GOT3 (cell line): ENCODE results near the gene HIF1A.
"Not testable (repeated sequence)": the region's sequence is repeated elsewhere in the genome, so short reads cannot be mapped to it uniquely, and the experiment has no call there.

Experiments
- DNase-seq: peaks from one replicate; lab custom pipeline; 2025; ENCODE audit warnings: mixed read lengths; lab: John Stamatoyannopoulos, UW

The HIF1A gene

DNA sequence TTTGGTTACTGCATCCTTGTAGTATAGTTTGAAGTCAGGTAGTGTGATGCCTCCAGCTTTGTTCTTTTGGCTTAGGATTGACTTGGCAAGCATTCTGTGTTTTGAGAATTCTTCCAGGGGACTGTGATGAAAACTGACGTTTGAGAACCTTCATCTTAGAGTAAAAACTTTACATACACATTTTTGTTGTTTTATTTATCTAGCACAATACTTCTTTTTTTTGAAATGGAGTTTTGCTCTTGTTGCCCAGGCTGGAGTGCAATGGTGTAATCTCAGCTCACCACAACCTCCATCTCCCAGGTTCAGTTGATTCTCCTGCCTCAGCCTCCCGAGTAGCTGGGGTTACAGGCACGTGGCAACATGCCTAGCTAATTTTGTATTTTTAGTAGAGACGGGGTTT lies 13.4 kb downstream of the HIF1A start:
- not testable (repeated sequence) for DNase-seq

DNA sequence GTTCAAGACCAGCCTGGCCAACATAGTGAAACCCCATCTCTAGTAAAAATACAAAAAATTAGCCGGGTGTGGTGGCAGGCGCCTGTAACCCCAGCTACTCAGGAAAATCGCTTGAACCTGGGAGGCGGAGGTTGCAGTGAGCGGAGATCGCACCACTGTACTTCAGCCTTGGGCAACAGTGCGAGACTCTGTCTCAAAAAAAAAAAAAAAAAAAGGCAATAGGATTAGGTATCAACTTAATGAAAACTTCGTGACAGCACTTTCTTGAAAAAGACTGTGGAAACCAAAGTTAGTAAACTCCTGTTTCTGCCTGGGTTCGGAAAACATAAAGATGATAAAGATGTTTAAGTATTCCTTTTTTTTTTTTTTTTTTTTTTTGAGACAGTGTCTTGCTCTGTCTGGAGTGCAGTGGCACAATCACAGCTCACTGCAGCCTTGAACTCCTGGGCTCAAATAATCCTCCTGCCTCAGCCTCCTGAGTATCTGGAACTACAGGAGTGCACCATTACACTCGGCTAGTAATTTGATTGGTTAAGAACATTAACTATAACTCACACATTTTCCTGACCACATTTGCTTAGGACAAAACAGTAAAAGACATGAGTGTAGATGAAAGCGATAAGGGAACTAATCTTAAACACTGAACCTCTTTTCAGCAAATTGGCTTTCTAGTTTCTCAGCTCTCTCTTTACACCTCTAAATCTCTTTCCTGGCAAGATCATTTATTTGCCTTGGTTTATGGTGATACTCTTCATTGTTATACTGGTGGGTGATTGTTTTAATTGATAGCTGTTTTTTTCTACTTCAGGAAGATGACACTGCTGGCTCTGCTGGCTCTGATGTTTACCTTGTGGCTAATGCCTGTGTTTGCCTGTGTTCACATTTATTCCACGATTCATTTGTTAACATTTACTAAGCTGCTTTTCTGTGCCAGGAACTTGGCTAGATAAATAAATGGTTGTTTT lies 15.8 kb downstream of the HIF1A start:
- DNase-seq = no peak

DNA sequence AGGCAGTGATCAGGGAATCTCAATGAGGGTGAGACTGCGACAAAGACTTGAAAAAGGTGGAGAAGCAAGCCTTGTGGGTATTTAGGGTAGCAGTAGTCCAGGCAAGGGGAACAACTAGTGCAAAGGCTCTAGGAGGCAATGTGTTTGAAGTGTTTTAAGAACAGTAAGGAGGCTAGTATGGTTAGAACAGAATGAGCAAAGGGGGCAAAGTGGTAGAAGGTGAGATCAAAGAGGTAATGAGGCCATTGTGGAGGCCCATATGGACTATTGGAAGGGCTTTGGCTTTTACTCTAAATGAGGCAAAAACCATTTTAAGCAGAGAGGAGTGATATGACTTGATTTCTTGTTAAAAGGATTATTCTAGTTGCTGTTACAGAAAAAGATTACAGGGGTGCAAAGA lies 16.8 kb downstream of the HIF1A start:
- no peak for DNase-seq

DNA sequence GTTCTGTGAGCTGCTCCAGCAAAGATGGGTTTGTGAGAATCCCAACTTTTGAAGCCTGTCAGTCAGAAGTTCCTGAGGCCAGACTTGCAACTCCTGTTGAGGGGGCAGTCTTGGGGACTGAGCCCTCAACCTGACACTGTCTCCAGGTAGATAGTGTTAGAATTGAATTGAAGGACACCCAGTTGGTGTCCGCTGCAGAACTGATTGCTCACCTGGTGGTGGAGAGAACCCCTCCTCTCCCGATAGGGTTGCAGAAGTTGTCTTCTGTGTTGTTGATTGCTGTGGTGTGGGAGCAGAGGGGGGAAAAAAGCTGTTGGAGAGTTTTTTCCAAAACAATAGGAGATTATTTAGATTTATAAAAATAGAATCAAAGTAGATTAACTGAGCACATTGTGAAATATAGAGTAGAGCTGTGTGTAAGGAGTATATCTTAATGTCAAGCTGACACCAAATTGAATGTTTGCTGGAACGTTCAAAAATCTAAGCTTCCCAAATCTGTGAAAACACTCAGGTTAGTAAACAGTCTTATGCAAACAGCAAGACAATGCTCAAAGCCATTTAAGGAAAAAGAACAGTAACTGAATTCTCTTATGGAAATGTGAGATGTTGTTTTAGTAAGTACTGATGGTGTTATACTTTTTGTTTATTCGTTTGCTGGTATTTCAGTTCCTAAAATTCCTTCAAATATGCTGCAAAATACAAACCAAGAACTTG lies 18.6 kb downstream of the HIF1A start:
- DNase-seq = no peak

DNA sequence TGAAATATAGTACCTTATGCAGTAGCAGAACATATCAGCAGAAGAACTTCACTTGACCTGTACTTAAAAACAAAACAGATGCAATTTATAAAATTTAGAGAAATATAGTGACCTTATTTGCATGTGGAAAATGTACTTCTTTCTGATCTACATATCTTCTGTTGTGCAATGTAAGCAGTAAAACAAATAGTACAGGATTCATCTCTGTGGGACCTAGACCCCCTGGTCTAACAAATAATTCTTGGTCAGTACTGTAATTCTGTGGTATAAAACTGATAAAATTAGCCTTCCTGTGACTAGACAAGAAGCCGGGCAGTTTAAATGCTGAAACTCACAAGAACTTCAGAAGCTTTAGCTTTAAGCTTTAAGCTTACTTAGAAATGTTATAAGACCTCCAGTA lies 21.6 kb downstream of the HIF1A start:
- DNase-seq = no peak

DNA sequence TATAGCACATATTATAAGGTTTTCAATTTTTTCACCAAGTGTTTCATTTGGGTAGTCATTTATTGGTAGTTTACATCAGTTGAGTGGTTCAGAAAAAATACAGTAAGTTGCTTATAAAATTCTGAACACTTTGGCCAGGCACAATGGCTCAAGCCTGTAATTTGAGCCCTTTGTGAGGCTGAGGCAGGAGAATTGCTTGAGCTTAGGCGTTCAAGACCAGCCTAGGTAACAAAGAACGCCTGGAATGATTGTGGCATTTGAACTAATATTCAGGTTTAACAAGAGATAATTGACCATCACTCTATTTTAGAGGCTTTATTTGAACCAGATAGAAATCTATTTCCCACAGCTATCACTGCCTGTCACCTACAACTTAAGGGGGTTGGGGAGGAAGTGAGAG lies 22.7 kb downstream of the HIF1A start:
- DNase-seq = no peak

DNA sequence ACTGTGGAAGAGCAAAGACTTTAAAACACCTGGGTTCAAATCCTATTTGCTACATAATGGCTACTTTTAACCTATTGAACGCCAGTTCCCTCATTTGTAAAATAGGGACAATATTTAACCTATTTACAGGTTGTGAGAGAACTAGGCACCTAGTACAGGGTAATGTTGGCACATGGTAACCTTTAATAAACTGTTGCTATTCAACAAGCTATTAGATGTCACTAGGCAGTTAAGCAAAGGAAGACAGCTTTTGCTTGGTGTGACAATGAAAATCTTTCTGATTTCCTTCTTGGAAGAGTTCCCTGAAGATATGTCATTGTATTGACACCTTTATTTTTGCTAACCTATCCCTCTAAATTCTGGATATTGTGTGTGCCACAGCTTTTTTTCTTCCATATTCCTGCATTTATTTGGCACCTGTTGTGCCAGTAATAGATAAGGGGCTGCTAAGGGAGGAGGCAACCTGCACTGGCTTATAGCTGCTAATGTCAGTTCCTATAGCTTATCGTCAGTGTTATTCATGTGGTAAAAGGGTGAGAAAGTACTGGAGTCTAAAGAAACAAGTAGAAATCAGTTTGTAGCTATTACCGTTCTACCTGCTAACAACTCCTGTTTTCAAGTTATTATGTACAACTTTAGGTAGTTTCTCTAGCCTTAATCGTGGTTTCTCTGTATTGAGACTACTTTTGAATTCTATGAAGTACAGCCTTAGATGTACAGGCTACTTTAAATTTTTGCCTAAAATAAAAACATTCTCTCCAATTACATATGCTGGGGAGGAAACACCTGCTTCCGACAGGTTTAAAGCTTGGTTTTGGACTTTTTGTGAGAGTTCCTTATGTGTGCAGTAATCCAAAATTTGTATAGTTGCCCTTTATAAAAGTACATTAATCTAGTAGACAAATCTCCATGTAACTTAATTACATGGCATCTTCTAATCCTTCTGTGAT lies 24.3 kb downstream of the HIF1A start:
- no peak for DNase-seq

DNA sequence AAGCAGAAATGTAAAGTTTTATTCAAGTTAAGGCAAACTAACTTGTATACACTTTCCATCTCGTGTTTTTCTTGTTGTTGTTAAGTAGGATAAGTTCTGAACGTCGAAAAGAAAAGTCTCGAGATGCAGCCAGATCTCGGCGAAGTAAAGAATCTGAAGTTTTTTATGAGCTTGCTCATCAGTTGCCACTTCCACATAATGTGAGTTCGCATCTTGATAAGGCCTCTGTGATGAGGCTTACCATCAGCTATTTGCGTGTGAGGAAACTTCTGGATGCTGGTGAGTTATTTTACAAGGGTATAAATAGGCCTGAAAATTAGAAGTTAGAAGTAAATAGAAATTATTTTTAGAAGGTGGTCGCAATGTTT lies 25.0 kb downstream of the HIF1A start:
- no peak for DNase-seq

DNA sequence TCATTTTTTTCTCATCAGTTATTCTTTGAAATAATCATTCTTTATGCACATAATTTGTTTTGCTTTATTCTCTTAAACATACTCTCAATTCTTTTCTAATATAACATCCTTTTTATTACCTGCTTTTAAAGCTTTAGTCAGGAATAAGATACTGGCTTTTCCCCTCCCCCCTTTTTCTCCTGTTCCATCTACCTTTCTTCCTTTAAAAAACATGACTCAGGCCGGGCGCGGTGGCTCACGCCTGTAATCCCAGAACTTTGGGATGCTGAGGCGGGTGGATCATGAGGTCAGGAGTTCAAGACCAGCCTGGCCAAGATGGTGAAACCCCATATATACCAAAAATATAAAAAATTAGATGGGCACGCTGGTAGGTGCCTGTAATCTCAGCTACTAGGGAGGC lies 25.4 kb downstream of the HIF1A start:
- DNase-seq = no peak

DNA sequence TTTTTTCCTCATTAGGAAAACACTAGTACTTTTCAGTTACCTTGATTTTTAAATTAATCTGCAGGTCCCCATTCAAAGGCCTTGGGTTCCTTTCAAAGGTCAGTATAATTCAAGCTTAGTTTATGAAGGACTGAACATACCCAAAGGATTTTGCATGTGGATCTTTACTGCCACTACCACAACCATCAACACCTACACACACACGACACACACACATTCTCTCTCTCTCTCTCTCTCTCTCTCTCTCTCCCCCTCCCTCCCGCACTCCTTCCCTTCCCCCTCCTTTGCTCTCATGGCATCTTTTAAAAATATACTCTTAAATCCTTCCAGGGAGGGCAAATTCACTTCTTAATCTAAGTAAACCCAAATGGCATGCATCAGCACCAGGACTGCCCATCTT lies 28.8 kb downstream of the HIF1A start:
- no peak for DNase-seq

DNA sequence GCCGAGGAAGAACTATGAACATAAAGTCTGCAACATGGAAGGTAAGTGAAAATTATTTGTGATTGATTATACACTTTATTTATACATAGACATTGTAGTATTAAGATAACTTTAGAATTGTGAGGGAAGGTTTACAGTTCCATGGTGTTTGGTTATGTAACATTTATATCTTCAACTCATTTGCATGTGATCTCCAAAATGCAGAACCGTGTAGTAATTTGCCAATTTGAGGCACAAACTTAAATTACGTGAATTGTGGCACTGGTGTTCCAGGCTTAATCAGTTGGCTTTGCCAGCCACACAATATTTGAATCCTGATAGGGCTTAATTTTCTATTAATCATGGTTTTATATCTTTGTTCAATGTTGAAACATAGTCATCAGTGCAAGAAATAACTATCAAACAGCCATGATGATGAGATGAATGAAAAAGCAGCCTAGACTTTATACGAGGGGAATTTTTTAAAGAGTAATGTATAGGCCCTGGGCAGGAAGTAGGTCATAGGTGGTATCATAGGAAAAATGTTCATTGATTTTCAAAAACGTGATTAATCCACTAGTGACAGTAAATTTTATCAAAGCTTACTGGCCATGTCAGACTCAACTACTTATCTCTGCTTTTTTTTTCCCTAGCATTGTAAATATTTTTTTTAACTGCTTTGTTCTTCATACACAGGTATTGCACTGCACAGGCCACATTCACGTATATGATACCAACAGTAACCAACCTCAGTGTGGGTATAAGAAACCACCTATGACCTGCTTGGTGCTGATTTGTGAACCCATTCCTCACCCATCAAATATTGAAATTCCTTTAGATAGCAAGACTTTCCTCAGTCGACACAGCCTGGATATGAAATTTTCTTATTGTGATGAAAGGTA lies 31.7 kb downstream of the HIF1A start:
- DNase-seq = no peak

DNA sequence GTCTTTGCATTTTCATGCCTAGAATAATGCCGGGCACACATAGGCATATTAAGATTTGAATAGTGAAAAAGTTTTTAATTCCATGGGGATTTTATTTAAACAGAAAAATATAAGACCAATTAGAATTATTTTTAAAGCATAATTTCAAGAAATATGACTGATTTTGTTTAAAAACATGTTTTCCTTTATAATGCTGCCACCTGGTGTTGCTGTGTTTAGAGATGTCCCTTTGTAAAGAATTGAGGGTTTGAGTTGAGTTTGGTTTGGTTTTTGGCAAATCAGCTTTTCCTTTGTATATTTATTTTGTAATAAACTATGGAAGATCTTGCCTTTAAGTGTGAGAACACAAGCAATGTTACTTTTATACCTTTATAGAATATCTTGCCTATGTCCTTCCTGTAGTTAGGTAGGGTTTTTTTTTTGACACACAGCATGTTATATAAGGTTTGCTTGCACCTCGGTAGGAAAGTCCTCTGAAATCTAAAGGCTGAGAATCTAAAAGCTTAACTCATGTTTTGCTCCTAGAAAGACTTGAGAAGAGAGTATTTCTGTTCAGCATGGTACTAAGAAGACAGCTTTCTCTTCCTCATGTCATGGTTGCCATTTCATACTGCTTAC lies 35.6 kb downstream of the HIF1A start:
- no peak for DNase-seq

DNA sequence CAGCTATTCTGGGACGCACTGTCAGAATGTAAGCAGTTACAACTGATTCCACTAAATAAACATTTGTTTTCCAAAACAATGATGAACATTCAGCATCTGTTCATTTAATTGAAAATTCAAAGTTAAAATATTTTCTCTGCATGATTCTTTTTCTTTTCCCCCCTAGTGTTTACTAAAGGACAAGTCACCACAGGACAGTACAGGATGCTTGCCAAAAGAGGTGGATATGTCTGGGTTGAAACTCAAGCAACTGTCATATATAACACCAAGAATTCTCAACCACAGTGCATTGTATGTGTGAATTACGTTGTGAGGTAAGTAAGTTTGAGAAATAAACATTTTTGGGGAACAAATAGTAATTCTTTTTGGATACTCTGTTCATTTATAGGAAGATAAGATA lies 38.7 kb downstream of the HIF1A start:
- DNase-seq = no peak

DNA sequence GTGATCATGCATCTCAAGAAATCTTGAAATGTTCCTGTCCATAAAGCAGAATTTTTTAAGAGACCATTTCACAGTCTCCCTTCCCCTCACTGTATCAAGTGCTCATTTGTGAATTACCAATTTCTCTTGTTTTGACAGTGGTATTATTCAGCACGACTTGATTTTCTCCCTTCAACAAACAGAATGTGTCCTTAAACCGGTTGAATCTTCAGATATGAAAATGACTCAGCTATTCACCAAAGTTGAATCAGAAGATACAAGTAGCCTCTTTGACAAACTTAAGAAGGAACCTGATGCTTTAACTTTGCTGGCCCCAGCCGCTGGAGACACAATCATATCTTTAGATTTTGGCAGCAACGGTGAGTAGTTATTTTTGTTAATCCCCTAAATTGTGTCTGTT lies 41.4 kb downstream of the HIF1A start:
- DNase-seq = no peak

DNA sequence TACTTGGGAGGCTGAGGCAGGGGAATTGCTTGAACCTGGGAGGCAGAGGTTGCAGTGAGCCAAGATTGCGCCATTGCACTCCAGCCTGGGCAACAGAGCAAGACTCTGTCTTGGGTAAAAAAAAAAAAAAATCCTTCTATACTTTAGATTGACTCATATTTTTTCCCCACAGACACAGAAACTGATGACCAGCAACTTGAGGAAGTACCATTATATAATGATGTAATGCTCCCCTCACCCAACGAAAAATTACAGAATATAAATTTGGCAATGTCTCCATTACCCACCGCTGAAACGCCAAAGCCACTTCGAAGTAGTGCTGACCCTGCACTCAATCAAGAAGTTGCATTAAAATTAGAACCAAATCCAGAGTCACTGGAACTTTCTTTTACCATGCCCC lies 42.6 kb downstream of the HIF1A start:
- DNase-seq = no peak

DNA sequence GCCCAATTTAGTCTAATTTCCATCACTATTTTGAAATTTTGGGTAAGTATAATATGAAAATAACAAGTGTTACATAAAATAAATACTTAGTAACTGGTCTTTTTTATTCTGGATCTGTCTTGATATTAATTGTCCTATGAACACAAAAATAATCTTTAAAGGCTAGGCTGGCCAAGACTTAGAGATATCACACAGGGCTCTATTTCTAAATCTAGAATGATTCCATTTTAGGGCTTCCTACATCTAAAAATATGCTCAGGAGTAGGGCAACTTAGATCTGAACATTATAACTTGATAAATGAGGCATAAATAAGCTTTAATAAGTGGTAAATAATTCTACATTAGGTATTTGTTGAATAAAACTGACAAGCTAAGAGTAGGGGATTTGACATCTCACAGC lies 43.8 kb downstream of the HIF1A start:
- no peak for DNase-seq

DNA sequence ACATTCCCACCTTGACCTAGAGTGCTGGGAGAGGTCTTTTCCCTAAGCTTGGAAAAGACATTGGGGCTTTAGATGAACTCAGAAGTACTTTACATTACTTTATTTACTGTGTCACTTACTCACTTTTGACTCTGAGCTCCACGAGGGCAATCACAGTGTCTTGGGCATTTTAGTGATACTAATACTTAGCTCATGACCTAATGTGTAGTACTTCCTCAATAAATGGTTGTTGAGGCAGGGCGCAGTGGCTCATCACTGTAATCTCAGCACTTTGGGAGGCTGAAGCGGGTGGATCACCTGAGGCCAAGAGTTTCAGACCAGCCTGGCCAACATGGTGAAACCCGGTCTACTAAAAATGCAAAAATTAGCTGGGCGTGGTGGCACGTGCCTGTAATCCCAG lies 47.1 kb downstream of the HIF1A start:
- DNase-seq = no peak

DNA sequence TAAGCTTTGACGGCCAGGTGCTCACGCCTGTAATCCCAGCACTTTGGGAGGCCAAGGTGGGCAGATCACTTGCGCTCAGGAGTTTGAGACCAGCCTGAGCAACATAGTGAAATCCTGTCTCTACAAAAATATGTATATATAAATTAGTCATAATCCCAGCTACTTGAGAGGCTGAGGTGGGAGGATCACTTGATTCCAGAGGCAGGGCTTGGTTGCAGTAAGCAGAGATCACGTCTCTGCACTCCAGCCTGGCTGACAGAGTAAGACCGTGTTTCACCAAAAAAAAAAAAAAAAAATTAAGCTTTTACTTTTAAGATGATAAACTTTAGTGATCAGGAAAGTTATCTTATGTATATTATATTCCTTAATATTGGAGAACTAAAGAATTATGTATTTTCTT lies 48.9 kb downstream of the HIF1A start:
- DNase-seq = no peak

DNA sequence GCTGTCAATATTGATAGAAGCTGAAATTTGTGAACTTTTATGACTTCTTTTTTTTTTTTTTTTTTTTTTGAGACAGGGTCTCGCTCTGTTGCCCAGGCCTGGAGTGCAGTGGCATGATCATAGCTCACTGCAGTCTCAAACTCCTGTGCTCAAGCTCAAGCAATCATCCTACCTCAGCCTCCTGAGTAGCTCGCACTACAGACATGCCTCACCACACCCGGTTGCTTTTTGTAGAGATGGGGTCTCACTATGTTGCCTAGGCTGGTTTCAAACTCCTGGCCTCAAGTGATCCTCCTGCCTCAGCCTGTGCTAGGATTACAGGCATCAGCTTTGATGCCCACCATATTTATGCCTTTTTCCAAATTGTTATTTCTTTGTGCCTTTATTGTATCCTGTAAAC lies 51.0 kb downstream of the HIF1A start:
- DNase-seq = not testable (repeated sequence)

DNA sequence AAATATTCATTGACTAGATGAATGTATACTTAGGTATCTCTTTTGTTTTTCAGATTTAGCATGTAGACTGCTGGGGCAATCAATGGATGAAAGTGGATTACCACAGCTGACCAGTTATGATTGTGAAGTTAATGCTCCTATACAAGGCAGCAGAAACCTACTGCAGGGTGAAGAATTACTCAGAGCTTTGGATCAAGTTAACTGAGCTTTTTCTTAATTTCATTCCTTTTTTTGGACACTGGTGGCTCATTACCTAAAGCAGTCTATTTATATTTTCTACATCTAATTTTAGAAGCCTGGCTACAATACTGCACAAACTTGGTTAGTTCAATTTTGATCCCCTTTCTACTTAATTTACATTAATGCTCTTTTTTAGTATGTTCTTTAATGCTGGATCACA lies 51.6 kb downstream of the HIF1A start:
- no peak for DNase-seq

DNA sequence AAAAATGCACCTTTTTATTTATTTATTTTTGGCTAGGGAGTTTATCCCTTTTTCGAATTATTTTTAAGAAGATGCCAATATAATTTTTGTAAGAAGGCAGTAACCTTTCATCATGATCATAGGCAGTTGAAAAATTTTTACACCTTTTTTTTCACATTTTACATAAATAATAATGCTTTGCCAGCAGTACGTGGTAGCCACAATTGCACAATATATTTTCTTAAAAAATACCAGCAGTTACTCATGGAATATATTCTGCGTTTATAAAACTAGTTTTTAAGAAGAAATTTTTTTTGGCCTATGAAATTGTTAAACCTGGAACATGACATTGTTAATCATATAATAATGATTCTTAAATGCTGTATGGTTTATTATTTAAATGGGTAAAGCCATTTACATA lies 52.0 kb downstream of the HIF1A start:
- DNase-seq = no peak
